ENCODE data around the gene KRTAP12-3.
"Not testable (repeated sequence)": the region's sequence is repeated elsewhere in the genome, so short reads cannot be mapped to it uniquely, and the experiment has no call there.

Gene KRTAP12-3, protein sequence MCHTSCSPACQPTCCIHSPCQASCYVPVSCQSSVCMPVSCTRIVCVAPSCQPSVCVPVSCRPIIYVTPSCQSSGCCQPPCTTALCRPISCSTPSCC

DNA sequence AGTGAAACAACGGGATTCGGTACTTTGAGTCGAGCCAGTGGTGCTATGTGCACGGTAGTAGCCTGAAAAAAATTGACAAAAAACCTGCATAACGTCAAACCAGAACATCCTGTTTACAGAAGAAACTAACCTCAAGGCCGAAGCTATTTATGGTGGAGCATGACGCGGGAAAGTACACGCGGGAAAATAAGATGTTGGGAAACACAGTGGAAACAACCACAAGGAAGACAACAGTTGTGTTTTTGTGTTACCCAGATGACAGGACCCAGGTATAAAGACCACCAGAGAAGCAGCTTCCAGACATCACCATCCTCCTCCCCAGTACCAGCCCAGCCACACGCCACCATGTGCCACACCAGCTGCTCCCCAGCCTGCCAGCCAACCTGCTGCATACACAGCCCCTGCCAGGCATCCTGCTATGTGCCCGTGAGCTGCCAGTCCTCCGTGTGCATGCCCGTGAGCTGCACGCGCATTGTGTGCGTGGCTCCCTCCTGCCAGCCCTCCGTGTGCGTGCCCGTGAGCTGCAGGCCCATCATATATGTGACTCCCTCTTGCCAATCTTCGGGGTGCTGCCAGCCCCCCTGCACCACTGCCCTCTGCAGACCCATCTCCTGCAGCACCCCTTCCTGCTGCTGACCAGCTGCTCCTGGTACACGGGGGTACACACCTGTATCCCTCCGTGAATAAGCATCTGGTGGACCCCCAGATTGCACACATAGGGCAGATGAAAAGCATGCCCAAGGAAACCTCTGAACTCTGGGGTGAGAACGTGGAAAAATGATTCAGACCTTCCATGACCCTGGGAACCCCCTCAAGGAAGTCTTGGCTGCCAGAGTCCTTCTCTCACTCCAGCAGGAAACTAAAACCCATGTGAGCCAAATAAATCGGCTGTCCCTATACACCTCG lies at the start of gene KRTAP12-3:
TSS of gene KRTAP12-3 (plus strand) at position 298 of the 906 bp plus-strand sequence. CDS start at position 346, 48 bp downstream.
- no peak within 1 kb of the TSS for H3K27ac ChIP-seq
- no peak for TF ChIP-seq CTCF (conservative IDR thresholded peaks at IDR 0.05)

- no peak overlapping the region for H3K27ac ChIP-seq
These were observed 48.5 kb upstream of the KRTAP12-3 start for GRCh38 chr21:44609193-44609592.

GRCh38 chr21:44610157-44610843 lies 47.4 kb upstream of the KRTAP12-3 start:
- H3K27ac ChIP-seq, result not testable (repeated sequence)

More at GRCh38 chr21:44609193-44609592, 48.5 kb upstream of the KRTAP12-3 start:
- TF ChIP-seq CTCF (conservative IDR thresholded peaks at IDR 0.05), result no peak

DNA sequence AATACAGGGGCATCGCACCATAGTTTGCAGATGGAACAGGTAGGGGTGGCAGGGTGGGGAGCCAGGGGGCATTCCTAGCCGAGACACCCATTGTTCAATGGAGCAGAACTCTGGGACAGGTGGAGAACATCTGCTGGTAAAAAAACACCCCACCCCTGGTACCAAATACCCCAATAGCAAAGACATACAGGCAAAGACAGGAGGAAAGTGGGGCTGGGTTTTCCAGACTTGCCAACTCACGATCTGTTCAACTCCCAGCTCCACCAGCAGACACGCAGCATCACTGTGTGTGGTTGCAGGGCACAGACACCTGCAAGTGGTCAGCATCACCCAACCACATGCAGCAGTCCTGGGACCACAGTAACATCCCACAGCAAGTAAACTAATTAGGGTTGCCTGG lies 46.2 kb upstream of the KRTAP12-3 start:
- TF ChIP-seq CTCF (conservative IDR thresholded peaks at IDR 0.05), result no peak

GRCh38 chr21:44612029-44612486 lies 45.7 kb upstream of the KRTAP12-3 start, which contains the start of gene KRTAP10-8:
Gene KRTAP10-8, plus strand, starts transcription at chr21:44612079. Its CDS starts 22 bp downstream, at chr21:44612101.
- no peak within 1 kb of the TSS for H3K27ac ChIP-seq
- no peak for TF ChIP-seq CTCF (conservative IDR thresholded peaks at IDR 0.05)

More for the DNA sequence above, 46.2 kb upstream of the KRTAP12-3 start:
- H3K27ac ChIP-seq, result no peak overlapping the region

- H3K27ac ChIP-seq, result no peak overlapping the region
- no peak for TF ChIP-seq CTCF (conservative IDR thresholded peaks at IDR 0.05)
These were observed 45.0 kb upstream of the KRTAP12-3 start for GRCh38 chr21:44612669-44613229.

- TF ChIP-seq CTCF (conservative IDR thresholded peaks at IDR 0.05), result no peak
- H3K27ac ChIP-seq, result no peak overlapping the region
These were observed 44.2 kb upstream of the KRTAP12-3 start for GRCh38 chr21:44613386-44614155.
